HT-29 (cell line): ENCODE data around the gene BCAN. TPM values are rescaled to one million over a fixed set of nuclear protein-coding genes. Genes with fewer than 3 reads are reported as not detected.
A peak's percentile ranks its signal among the peaks of the same experiment; 100 is the strongest.

Source experiments
- DNase-seq: peaks from one replicate; pipeline ENCODE4 v3.0.0-alpha.2; 2015; ENCODE audit warnings: low spot score
- total RNA-seq: library from RNA; depleted of rRNA; stranded (reverse); fragments of >200 nt; shearing (Covaris generic); gene quantifications from 2 replicates; pipeline ENCODE4 v1.2.3, GENCODE V29; 2014; rRNA removed

BCAN gene
- total RNA-seq, 1 experiment from 2014 or later, result not detected

DNA sequence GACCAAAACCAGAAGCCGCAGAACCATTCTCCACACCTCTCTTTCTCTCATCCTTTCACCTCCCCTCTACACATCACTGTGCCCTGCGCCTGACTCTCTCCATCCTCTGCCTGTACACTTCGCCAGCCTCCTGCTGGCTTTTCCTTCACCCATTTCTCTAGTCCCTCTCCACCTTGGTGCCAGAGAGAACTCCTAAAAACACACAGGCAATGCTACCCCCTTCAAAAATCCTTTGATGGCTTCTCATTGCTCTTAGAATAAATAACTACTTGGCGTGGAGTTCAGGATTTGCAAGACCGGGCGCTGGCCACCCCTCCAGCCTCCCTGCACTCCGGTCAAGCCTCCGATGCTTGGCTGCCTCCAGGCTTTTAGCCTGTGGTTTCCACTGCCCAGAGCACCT, 54.8 kb downstream of the BCAN start:
- no peak for DNase-seq

DNA sequence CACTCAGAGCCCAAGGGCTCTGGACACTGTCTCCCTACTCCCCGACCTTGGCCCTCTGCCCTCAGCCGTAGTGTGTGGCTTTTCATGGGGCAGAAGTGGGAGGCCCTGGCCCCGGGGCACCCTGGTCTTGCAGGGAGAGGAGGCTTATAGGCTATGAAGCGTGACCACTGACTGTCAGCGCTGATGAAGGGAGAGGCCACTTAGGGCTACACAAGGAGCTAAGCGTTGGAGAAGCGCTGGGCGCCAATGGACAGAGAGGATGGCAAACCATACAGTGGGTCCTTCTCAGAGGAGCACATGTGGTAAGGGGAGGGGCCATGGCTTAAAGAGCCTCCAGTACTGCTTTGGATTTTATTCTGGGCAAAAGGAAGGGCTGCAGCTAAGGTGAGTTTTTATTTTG, 55.6 kb downstream of the BCAN start:
- no peak for DNase-seq

DNA sequence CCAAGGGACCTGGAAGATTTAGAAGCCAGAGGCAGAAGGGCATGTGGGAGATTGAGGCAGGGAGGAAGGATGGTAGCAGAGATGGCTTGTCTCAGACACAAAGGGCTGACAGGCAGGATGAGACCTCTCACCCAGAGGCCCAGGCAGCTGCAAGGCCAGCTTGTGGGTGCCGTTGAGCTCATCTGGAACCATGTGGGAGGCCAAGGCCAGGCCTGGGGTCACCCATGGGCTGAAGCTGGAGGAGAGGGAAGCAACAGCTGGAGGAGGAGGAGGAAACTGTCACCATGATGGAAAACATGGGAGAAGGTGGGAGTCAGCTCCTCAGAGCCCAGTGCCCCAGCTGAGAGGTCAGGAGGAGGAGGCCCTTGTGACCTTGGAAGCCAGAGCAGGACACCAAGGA, 57.1 kb downstream of the BCAN start:
- no peak for DNase-seq

DNA sequence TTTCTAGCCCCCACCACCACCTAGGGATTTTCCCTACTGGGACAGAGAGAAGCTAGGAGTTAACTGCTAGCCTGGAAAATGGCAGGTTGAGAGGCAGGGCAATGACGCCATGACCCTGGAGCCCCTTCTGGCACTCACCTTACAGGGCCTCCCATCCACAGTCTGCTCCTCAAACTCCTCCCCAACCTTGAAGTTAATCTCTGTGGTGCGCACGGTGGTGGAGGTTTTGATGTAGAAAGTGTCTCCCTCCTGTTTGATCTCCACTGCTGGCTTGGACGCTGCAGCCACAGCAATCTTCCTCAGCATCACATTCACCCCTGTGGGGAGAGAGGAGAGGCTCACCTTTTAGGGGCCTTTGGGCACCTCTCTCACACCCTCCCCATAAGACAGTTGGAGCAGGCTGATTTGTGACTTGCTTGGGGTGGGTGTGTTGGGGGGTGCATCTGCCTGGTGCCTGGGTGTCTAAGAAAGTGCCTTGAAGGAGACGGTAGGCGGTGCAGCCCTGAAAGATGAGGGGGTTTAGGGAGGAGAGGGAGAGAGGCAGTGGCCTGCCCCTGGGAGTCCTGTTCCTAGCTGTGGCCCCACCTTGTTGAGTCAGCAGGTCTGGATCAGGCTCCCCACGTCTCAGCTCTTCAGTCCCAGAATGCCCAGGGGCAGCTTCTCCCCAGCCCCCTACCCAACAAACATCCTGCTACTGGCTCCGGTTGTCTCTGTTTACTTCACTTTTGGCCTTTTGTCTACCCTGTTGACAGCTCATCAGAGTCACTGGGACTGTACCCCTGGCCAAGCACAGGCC, 59.0 kb downstream of the BCAN start:
- no peak for DNase-seq

DNA sequence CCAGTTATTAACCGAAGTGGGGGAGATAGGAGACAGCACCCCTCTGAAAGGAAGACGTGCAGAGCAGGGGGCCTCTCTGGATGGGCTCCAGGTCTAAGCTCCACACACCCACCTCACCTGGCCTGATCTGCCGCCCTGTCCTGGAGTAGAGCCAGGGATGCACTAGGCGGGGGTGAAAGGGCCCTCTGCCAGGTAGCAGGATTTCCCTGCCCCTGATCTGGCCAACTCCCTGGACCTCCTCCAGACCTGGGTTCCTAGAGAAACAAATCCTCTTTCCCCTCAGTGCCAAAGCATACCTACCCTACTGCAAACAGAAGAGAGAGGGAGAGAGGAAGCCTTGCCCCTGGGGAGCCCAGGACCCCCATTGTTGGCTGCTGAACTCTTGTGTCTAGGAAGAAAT, 61.4 kb downstream of the BCAN start:
- no peak for DNase-seq

DNA sequence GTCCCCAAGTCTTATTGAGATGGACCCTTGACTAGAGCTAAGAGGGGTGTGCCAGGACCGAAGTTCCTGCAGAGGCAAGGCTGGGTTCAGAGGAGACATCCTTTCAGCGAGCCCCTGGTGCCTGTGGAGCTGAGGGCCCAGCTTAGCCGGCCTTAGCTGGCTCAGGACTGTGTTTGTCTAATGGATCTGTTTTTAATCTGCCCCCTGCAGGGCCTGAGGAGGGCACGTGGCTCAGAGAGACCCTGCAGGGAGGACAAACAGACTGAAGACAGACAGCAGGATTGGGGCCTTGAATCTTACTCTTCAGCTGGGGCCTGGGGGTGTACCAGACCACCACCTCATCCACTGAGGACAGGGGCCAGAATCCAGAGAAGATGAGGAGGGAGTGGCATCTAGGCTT, 61.8 kb downstream of the BCAN start:
- DNase-seq, result no peak

DNA sequence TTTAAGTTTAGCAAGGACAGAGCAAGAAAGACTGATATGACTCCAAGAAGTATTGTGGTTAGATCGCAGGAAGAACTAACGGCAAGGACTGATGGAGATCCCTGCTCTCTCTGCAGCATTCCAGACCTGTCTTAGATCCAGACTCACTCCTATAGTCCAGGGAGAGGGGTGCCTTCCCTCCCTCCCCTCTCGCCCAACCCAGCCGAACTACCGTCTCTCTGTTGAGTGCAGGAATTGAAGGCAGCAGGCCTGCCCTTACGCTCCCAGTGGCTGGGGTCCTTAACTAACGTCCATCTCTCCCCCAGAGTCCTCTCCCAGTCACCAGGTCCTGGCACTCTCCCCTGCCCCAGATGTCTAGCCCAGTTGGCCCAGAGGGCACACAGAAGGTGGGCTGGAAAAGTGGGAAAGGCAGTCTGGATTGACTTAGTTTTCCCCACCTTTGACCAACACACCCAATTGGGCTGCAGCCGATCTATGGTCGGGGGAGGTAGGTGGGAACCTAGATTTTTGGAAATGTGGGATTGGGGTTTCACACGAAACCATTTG, 62.3 kb downstream of the BCAN start:
- DNase-seq, result no peak

DNA sequence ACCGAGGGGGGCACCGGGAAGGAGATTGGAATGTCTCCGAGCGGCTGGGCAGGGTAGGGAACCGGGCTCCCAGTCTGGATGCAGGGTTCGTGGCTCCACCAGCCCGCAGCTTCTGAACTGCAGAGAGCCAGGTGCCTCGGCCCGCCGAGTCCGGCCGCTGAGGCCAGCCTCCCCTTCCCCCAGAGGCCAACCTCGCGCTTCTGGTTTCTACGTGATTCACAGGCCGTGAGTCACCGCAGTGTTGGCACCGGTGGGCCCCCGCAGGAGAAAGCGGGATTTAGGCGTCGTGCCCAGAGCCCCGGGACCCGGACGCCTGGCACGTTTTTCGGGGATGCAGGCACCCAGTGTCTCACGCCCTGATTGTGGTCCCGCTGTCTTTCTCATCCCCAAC, 63.0 kb downstream of the BCAN start:
- DNase-seq, result peak; percentile 57

DNA sequence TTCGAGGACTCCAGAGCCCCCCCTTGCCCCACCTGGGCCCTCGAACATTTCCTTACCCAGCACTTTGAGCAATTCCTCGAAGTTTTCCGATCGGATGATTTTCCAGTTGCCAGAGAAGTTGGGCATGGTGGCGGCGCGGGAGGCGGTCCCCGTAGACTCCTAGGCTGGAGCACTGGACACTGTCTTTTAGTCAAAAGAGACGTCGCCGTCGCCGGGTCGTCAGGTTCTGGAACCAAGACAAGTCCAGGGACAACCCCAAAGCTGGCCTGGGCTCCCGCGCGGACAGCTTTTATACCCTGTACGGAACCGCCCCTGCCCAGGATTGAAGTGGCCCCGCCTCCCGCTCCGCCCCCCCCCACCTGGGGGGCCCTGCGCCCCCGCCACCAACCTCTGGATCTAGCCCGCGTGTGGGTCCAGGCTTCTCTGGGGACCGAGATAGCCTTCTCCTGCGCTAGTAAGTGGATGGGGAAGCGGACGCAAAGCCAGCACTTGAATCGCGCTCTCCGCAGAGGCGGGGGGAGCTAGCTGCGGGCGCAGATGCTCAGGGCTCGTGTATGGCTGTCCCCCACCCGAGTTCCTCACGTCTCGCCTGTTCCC, 63.5 kb downstream of the BCAN start, which contains the start of gene CRABP2:
Gene CRABP2 (minus strand): TSS at position 263 of the 597 bp plus-strand sequence. CDS start 137 bp downstream, at position 126.
- DNase-seq, result peak; percentile 83

DNA sequence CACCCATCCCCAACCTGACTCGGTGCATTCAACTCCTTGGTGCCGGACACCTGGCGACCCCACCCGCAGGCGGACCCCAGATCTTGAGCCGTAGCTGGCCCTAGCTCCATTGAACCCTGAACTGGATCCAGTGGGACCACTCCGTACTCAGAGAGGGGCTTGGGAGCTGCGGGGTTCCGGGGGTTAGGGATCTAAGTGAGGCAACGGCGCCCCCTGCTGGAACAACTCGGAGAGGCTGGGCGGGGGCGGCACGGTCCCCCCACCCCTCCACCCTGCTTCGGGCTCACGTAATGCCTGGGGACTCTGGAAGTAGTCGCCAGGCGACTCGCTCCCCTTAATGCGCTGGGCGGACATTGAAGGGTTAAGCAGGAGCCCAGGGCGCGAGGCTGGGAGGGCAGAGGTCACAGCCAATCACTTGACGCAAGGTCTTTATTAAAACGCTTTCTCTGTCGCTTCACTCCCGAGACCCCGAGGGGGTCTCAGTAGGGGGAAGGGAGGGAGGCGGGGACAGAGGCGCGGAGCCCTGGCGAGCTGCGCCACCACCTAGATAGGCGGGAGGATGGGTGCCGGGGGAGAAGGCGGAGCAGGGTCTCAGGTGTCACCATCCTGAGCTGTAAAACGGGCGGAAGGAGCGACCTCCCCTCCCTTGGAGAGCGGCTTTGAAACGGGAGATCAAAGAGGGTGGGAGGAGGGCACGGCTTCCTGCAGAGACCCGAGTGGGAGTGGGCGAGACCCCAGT, 64.2 kb downstream of the BCAN start:
- peak; percentile 90 for DNase-seq

DNA sequence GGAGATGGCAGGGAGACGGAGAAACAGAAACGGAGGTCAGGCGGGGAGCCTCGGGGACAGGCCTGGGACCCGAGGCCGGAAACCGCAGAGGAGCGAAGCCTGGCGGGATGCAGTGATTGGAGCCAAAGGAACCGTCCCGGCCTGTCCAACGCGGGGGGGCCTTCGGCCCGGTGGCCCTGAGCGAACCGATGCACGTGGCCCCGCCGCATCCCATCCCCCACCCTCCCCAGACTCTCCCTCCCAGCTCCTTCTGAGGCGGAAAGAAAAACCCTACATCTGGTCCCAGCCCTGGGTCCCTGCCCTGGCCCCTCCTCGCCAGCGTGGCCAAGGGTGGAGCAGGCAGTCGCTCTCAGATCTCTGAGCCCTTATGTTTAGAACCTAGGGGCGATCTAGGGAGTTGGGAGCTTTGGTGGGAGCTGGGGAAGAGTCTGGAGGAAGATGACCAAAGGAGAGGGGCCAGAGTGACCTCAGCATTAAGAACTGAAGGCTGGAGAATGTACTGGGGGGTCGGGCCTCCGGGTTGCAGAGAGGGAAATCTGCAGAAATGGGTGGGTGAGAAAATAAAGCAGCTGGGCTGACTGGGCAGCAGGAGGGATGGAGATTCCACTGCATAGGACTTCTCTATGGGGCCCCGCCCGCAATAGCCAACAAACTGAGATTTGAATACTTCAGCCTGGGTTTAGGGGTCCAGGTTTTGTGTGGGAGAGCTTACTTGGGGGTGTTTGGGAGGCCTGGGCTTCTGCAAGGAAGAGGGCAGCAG, 64.9 kb downstream of the BCAN start:
- peak; percentile 77 for DNase-seq

DNA sequence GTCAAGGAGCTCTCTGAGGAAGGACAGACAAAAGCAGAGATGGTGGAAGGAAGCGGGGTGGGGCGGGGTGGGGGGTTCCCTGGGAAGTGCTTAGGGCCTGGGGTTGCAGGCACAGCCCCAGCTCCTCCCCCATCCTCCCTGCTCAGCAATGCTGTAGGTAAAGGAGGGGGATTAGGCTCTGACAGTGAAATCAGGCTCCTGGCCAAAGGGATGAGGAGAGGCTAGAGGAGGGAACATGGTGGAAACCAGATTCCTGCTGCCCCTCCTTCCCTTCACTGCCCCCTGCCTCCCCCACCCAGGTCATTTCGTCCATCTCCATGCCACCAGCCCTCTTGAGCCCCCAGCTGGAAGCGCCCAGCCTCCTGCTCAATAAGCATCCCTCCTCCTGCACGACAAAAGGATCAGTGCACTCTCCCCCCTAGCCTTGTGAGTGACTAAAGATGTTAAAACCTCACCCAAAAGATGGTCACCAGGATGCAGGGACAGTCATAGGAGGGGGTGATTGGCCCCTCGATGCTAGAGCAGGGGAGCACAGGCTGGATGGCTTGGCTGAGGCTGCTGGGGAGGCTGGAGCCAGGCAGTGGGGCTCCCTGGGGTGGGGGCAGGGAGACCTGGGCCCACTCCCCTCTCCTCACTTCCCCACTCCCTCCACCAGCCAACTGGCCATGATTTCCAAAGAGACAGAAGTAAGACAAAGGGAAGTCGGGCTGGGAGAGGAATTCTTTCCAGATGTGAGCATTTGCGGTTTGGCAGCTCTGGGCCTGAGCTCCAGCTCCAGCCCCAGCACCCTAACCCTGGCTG, 65.7 kb downstream of the BCAN start:
- DNase-seq, result no peak

DNA sequence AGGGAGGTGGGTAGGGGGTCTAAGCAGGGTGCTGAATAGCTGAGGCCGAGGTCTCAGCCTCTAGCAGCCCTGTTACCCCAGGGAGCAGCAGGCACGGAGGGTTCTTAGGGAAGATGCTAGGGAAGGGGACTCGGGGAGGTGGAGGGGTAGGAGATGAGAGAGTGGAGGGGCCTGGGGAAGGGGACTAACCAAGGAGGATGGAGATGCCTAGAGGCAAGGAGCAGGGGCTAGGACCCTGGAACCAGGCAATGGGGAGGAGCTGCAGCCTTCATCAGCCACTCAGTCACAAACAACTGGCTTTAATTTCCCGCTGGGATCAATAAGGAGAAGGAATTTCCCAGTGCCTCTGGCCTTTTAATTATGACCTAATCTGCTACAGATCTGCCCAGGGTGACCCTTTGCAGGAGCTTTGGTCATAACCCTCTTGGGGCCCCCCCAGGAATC, 66.3 kb downstream of the BCAN start:
- DNase-seq, result no peak

DNA sequence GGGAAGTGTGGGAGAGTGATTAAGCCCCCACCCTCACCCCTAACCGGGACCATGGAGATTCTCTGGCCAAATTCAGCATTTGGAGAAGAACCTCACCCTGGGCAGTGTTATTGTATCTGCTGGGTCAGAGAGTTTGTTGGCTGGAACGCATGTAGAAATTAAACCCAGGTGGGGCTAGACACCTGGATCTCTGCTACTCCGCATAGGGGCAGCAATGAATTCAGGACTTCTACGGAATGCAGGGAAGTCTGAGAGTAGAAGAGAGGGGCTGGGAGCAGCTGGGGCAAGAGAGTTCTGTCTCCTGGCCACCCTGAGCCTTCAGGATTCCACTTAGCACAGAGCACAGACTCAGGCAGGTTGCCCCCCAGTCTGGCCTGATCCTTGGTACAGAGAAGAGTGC, 67.1 kb downstream of the BCAN start:
- no peak for DNase-seq

Other genes with a start within 250 kb of the BCAN start
- gene MEF2D, start 141.3 kb upstream of the BCAN start, total RNA-seq, result 17.8 and 27.4 TPM in 2 replicates
- 55.3 and 61.7 TPM in 2 replicates for gene IQGAP3, start 69.6 kb upstream of the BCAN start, total RNA-seq
- gene TTC24, start 62.4 kb upstream of the BCAN start, total RNA-seq, result not detected in 2 replicates
- 206 and 220 TPM in 2 replicates for gene NAXE, start 50.3 kb upstream of the BCAN start, total RNA-seq
- gene GPATCH4, start 40.6 kb upstream of the BCAN start, total RNA-seq, result 19.4 and 28.8 TPM in 2 replicates
- gene HAPLN2, start 22.7 kb upstream of the BCAN start, total RNA-seq, result 0.10 TPM in 1 of 2 replicates, not detected in the other
- 0.31 and 0.44 TPM in 2 replicates for gene NES, start 35.3 kb downstream of the BCAN start, total RNA-seq
- 289 and 312 TPM in 2 replicates for gene CRABP2, start 63.5 kb downstream of the BCAN start, total RNA-seq
- gene METTL25B, start 86.4 kb downstream of the BCAN start, total RNA-seq, result 30.0 and 30.3 TPM in 2 replicates
- 30.8 and 33.2 TPM in 2 replicates for gene ISG20L2, start 86.6 kb downstream of the BCAN start, total RNA-seq
- 111 and 115 TPM in 2 replicates for gene MRPL24, start 99.0 kb downstream of the BCAN start, total RNA-seq
- 490 and 566 TPM in 2 replicates for gene HDGF, start 109.6 kb downstream of the BCAN start, total RNA-seq
- 61.1 and 61.2 TPM in 2 replicates for gene PRCC, start 125.4 kb downstream of the BCAN start, total RNA-seq
- 5.4 and 11.3 TPM in 2 replicates for gene SH2D2A, start 174.7 kb downstream of the BCAN start, total RNA-seq
- gene INSRR, start 217.0 kb downstream of the BCAN start, total RNA-seq, result 0.03 TPM in 1 of 2 replicates, not detected in the other
- gene NTRK1, start 218.7 kb downstream of the BCAN start, total RNA-seq, result not detected in 2 replicates